Colonic mucosa (tissue), 4 donors: ENCODE data around the gene PITX2. TPM values are rescaled to one million over a fixed set of nuclear protein-coding genes. Genes with fewer than 3 reads are reported as not detected.

Source experiments
- DNase-seq: peaks from one replicate; pipeline ENCODE4 v3.0.0-alpha.2; 2020
- H3K27ac ChIP-seq: fragments of 200-600 bp; one replicate; pipeline ENCODE4 v1.8.0; 2021
- H3K27me3 ChIP-seq: fragments of 200-600 bp; one replicate; pipeline ENCODE4 v1.8.0; 2021
- H3K36me3 ChIP-seq: fragments of 200-600 bp; one replicate; pipeline ENCODE4 v1.8.0; 2021
- H3K4me1 ChIP-seq: fragments of 200-600 bp; one replicate; pipeline ENCODE4 v1.8.0; 2021; ENCODE audit warnings: mild to moderate bottlenecking
- H3K4me3 ChIP-seq: fragments of 200-600 bp; one replicate; pipeline ENCODE4 v1.8.0; 2021
- H3K9ac ChIP-seq, 2 donors: one replicate each; pipeline ENCODE4 v1.7.0; 2013; ENCODE audit warnings: control low read depth in 2 of 2, low read depth in 2 of 2, low read length in 2 of 2
- H3K9me3 ChIP-seq: fragments of 200-600 bp; one replicate; pipeline ENCODE4 v1.8.0; 2021
- intact Hi-C: fragments of 100-400 bp; cut with DNase I; formaldehyde crosslinking; loops from one replicate; pipeline ENCODE4 v1.14.1; 2022
- total RNA-seq, 2 donors: library from RNA; stranded (reverse); fragmentation: NEBNext Ultra II Directional in 1 of 2; extraction: Animal tissue kit (Norgen Biotek cat#: 25700) in 1 of 2; gene quantifications; one replicate each; pipeline ENCODE4 v1.2.1, GENCODE V29; 2021
- TF ChIP-seq, protein P1 (sequence below): fragments of 200-600 bp; IDR thresholded peaks from one replicate; pipeline ENCODE4 v1.8.0; 2022; ENCODE audit warnings: antibody characterized with exemption, mild to moderate bottlenecking
- donor health status: healthy.
- donor health status: DM: no; HTN: no; CAD: no.
- donor health status: DM: no; HTN: no; CAD: no.

PITX2 gene
- total RNA-seq, 2 donors from 2014 or later: 0.45 to 0.64 TPM

DNA sequence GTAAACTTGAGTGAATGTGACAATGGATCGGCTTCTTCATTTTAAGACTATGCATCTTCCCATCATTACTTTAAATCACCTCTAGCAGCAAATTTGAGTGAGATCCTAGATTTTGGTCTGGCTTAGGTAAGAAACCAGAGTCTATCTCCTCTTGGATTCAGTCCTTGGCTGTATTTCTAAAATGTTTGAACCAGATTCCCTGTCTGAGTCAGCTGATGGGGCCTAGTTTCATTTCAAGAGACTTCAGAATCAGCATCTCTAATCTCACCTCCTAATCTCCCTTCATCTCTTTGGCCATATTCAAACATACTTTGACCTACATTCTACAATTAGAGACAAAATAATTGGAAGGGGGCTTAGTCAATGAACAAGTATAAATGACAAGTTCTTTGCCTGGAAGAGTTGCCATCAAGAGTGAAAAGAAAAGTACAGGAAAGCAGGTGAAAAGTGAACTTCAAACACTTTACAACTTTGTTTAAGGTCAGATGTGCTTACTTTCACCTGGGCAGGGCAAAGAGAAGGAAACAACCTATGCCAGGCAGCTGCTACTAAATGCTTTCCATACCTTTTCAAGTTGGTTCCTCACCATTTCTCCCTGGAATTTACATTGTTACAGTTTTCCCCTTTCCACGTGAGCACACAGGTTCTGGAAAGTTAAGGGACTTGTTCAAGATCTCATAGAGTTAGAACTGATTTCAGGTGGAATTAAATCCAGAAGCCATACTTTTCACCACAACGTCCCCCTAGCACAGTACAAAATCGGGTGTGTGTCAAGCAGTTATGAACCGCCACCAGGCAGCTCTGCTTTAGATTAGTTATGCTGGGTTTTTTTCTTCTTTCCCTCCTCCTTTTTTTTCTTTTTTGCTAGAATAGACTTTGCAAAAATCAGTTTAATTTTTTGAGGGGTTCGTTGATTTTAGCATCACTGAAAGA is 30.7 kb upstream of the PITX2 start:
- no peaks in the 10 kb centered on the region for H3K27me3 ChIP-seq
- H3K9ac ChIP-seq: no peak overlapping the region
- H3K9me3 ChIP-seq: no peaks in the 10 kb centered on the region
- H3K36me3 ChIP-seq: no peaks in the 10 kb centered on the region
- intact Hi-C loops: no loop called here
- TF ChIP-seq, protein P1, sequence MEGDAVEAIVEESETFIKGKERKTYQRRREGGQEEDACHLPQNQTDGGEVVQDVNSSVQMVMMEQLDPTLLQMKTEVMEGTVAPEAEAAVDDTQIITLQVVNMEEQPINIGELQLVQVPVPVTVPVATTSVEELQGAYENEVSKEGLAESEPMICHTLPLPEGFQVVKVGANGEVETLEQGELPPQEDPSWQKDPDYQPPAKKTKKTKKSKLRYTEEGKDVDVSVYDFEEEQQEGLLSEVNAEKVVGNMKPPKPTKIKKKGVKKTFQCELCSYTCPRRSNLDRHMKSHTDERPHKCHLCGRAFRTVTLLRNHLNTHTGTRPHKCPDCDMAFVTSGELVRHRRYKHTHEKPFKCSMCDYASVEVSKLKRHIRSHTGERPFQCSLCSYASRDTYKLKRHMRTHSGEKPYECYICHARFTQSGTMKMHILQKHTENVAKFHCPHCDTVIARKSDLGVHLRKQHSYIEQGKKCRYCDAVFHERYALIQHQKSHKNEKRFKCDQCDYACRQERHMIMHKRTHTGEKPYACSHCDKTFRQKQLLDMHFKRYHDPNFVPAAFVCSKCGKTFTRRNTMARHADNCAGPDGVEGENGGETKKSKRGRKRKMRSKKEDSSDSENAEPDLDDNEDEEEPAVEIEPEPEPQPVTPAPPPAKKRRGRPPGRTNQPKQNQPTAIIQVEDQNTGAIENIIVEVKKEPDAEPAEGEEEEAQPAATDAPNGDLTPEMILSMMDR: no peak
- DNase-seq: no peak
- H3K4me1 ChIP-seq: no peaks in the 10 kb centered on the region
- no peak overlapping the region for H3K4me3 ChIP-seq
- peak overlapping the region; percentile 49 for H3K27ac ChIP-seq

DNA sequence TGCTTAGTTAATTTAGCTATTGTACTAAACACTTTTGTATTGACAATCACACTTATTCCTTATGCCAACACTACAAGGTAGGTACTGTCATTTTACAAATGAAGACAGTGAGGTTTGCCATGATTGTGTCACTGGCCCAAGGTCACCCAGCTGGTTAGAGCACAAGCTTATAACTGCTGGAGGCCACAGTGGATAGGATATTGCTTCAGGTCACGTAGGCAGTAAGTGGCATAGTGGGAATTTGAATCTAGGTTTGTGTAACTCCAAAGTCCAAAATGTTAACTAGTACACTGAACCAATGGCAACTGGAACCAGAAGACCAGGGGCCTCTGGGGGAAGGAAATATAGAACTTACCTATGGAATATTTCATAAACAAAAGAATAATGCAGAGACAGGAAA is 21.1 kb upstream of the PITX2 start:
- H3K4me3 ChIP-seq: no peak overlapping the region
- TF ChIP-seq, protein P1: no peak
- peaks cover 24% of the 10 kb centered on the region for H3K27me3 ChIP-seq
- no peak overlapping the region for H3K9ac ChIP-seq
- intact Hi-C loops: no loop called here
- no peak overlapping the region for H3K27ac ChIP-seq
- DNase-seq: no peak
- H3K36me3 ChIP-seq: no peaks in the 10 kb centered on the region
- H3K4me1 ChIP-seq: no peaks in the 10 kb centered on the region
- H3K9me3 ChIP-seq: no peaks in the 10 kb centered on the region

DNA sequence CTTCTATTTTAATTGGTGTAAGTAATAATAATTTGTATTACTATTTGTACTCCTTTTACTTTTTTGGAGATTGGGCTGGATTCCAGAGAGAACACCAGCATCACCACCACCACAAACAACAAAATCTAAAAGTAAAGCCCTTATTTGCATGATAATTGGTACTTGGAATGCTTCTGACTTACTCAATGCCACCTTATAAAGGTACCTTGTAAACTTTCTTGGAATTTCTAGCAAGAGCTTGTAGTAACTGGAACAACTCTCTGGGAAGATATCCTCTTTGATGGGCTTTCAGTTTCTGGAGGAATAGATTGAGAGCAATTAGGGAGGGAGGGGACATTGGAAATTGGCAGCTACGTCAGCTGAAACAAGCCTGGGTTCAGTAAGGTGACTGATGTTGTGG is 20.2 kb upstream of the PITX2 start:
- peaks cover 30% of the 10 kb centered on the region for H3K27me3 ChIP-seq
- H3K27ac ChIP-seq: no peak overlapping the region

DNA sequence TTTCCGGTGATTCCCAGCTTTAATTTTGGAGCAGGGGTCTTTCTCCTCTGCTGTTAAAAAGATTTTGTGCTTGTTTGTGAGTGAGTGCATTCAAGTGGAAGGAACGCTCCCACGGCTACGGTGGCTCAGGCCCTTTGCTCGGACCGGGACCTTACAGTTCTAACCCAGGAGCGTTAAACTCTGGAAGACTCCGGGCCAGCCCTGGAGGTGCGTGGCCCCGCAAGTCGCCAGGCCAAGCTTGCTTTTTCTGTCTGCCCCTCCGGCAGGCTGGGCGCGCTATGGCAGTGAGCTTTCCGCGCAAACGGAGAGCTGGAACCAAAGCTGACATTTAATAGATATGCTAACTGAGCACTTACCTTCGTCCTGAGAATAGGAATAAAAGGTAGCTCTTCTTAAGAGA is 18.3 kb upstream of the PITX2 start:
- peaks cover 49% of the 10 kb centered on the region for H3K27me3 ChIP-seq
- TF ChIP-seq, protein P1: no peak

More for the DNA sequence above, 20.2 kb upstream of the PITX2 start:
- no peak for DNase-seq
- TF ChIP-seq, protein P1: no peak
- Histone ChIP-seq H3K9ac (no peak overlapping the region), H3K4me1 (no peaks in the 10 kb centered on the region), H3K4me3 (no peak overlapping the region), H3K9me3 (no peaks in the 10 kb centered on the region), H3K36me3 (no peaks in the 10 kb centered on the region)
- intact Hi-C loops: no loop called here

DNA sequence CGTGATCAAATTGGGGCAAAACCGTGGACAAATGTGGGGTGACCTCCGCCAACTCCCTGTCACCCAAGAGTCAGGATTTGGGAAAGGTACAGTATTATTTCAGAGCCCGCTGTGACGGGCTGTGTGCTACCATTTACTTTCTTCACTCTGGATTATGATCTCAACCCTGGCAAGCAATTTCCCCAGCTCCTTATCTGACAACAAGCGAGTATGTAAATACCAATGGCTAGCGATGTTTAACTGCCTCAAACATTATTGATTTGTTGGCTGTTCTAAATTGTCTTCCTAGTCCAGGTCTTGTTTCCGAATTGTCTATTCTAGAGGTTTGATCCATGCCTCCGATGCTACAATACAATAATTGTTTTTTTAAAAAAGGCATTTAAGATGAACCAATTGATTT is 17.7 kb upstream of the PITX2 start:
- TF ChIP-seq, protein P1: no peak
- H3K27me3 ChIP-seq: peaks cover 54% of the 10 kb centered on the region
- no peak overlapping the region for H3K4me3 ChIP-seq
- H3K27ac ChIP-seq: no peak overlapping the region
- no peak overlapping the region for H3K9ac ChIP-seq
- intact Hi-C loops: no loop called here
- no peaks in the 10 kb centered on the region for H3K36me3 ChIP-seq
- no peaks in the 10 kb centered on the region for H3K4me1 ChIP-seq
- H3K9me3 ChIP-seq: no peaks in the 10 kb centered on the region
- no peak for DNase-seq

More for the DNA sequence above, 18.3 kb upstream of the PITX2 start:
- Histone ChIP-seq H3K9ac (no peak overlapping the region), H3K36me3 (no peaks in the 10 kb centered on the region), H3K4me3 (no peak overlapping the region), H3K4me1 (no peaks in the 10 kb centered on the region), H3K9me3 (no peaks in the 10 kb centered on the region), H3K27ac (no peak overlapping the region)
- DNase-seq: no peak
- intact Hi-C loops: no loop called here
